Body of pancreas (tissue), 4 donors: Measurements from ENCODE around the gene CPM. TPM values are rescaled to one million over a fixed set of nuclear protein-coding genes. Genes with fewer than 3 reads are reported as not detected.

Experiments
- ATAC-seq: fragments of 150-250 bp; one replicate; pipeline ENCODE4 v1.9.1; 2016
- DNase-seq, 4 donors: peaks; one replicate each; pipeline ENCODE4 v3.0.0-alpha.2; 2019
- H3K27ac ChIP-seq, 4 donors: fragments of 200-600 bp; sonication (generic); 1 replicate in 3 of 4; 2 replicates in 1 of 4; pipeline versions ENCODE4 v1.5.1 to v1.6.1; 2016 to 2019; ENCODE audit warnings: mild to moderate bottlenecking in 1 of 4, mixed read lengths in 1 of 4, moderate library complexity in 1 of 4
- H3K27me3 ChIP-seq, 2 donors: fragments of 200-600 bp; sonication (generic); one replicate each; pipeline ENCODE4 v1.6.0; 2016; ENCODE audit warnings: mild to moderate bottlenecking in 1 of 2
- H3K36me3 ChIP-seq, 2 donors: fragments of 200-600 bp; sonication (generic); replicated peaks in 1 of 2; 2 replicates each; pipeline ENCODE4 v1.5.1; 2016; ENCODE audit warnings: low read depth in 2 of 2; ENCODE audit not compliant: insufficient read depth in 1 of 2
- H3K4me1 ChIP-seq: fragments of 200-600 bp; sonication (generic); one replicate; pipeline ENCODE4 v1.6.0; 2016
- H3K4me3 ChIP-seq, 2 donors: fragments of 200-600 bp; sonication (generic); 1 replicate in 1 of 2; 2 replicates in 1 of 2; pipeline ENCODE4 v1.5.1; 2016 to 2019
- H3K9me3 ChIP-seq, 3 donors: fragments of 200-600 bp; sonication (generic); 1 replicate in 2 of 3; 2 replicates in 1 of 3; pipeline ENCODE4 v1.5.1; 2016
- POLR2A ChIP-seq, 3 donors: fragments of 450-650 bp; IDR thresholded peaks; one replicate each; pipeline ENCODE4 v1.6.1; 2016; ENCODE audit warnings: antibody characterized with exemption in 3 of 3, mild to moderate bottlenecking in 2 of 3
- WGBS, 2 donors: methylation state at CpG; one replicate each; pipeline ENCODE4 v1.1.5; 2017; 5-methylcytosine and 5-hydroxymethylcytosine counted together
- intact Hi-C: fragments of 100-400 bp; cut with DNase I; formaldehyde crosslinking; loops from one replicate; pipeline ENCODE4 v1.15.1; 2023
- total RNA-seq, 2 donors: library from RNA; depleted of rRNA; stranded (reverse); fragments of >200 nt; gene quantifications; one replicate each; pipeline ENCODE4 v1.1.0, GENCODE V29; 2016
- TF ChIP-seq, protein P1 (sequence below), 7 experiments: fragments of 450-650 bp in 4 of 7; fragments of 200-600 bp in 3 of 7; sonication (generic) in 3 of 7; IDR thresholded peaks; one replicate each; pipeline ENCODE4 v1.5.1; 2016 to 2019; ENCODE audit warnings: antibody characterized with exemption in 7 of 7

CPM gene
- total RNA-seq, 2 donors from 2014 or later = 34.6 to 35.0 TPM

DNA sequence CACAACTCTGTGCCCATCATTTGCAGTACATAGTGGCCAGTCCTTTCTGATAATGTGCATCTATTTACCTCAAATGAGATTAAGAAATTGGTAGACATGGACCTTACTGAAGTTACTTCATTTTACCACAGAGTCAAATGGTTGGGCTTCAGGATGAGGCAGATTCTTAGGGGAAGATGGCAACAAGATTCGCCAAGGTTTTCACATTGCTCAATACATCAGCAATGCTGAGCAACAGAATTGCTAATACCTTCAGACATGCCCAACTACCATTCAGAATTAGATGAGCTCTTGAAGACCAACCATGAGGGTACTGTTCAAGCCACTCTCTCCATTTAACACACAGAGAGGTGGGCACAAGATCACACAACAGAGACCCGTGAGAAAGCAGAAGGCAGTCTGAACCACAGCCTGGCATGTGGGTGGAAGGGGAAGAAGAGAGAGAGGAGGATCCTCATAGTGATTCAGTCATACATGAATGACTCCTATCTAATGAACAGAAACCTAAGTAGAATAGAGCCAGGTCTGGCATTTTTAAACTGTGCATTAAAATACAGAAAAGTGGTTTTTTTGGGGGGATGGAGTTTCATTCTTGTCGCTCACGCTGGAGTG lies 28.5 kb downstream of the CPM start:
- TF ChIP-seq, protein P1, sequence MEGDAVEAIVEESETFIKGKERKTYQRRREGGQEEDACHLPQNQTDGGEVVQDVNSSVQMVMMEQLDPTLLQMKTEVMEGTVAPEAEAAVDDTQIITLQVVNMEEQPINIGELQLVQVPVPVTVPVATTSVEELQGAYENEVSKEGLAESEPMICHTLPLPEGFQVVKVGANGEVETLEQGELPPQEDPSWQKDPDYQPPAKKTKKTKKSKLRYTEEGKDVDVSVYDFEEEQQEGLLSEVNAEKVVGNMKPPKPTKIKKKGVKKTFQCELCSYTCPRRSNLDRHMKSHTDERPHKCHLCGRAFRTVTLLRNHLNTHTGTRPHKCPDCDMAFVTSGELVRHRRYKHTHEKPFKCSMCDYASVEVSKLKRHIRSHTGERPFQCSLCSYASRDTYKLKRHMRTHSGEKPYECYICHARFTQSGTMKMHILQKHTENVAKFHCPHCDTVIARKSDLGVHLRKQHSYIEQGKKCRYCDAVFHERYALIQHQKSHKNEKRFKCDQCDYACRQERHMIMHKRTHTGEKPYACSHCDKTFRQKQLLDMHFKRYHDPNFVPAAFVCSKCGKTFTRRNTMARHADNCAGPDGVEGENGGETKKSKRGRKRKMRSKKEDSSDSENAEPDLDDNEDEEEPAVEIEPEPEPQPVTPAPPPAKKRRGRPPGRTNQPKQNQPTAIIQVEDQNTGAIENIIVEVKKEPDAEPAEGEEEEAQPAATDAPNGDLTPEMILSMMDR (IDR thresholded peaks at IDR 0.05) = no peak
- no peak for TF ChIP-seq POLR2A (IDR thresholded peaks at IDR 0.05)
- peak overlapping the region in 1 of 4 donors; percentile 59 for H3K27ac ChIP-seq
- no peak for DNase-seq
- intact Hi-C loops = no loop called here
- ATAC-seq = no peak
- H3K4me1 ChIP-seq = peaks cover 26% of the 10 kb centered on the region
- H3K27me3 ChIP-seq = no peaks in the 10 kb centered on the region
- no peaks in the 10 kb centered on the region for H3K36me3 ChIP-seq
- H3K9me3 ChIP-seq = no peaks in the 10 kb centered on the region
- no peak overlapping the region for H3K4me3 ChIP-seq
- 81 to 95% methylated on average over 4 of the region's 4 CpGs for WGBS, 2 donors

DNA sequence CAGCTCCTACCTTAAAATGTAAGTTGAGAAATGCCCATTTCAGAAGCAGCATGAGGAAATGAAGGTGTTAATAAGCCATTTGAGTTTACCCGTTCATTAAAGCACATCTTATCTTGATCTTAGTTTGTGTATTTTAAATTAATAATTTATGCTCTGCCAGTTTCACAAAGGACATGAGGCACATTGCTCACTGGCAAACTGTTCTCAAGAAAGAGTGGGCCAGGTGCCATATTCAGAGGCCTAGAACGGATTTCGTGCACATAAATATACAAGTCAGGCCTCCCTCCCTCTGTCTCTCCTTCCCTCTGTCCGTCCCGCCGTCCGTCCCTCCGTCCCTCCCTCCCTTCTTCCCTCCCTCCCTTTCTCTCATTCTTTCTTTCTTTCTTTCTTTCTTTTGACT lies 29.5 kb downstream of the CPM start:
- ATAC-seq = peak; percentile 36
- intact Hi-C loops = no loop called here
- Histone ChIP-seq H3K27me3 (no peaks in the 10 kb centered on the region), H3K9me3 (no peaks in the 10 kb centered on the region), H3K4me1 (peaks cover 35% of the 10 kb centered on the region), H3K27ac (peak overlapping the region in 3 of 4 donors; percentile 45 to 59 (median 51)), H3K36me3 (no peaks in the 10 kb centered on the region), H3K4me3 (no peak overlapping the region)
- peak; percentile 22 to 58 (median 41) for DNase-seq
- WGBS, 2 donors = 41 to 46% methylated on average over 8 of the region's 8 CpGs
- TF ChIP-seq, protein P1 (IDR thresholded peaks at IDR 0.05) = no peak
- no peak for TF ChIP-seq POLR2A (IDR thresholded peaks at IDR 0.05)

DNA sequence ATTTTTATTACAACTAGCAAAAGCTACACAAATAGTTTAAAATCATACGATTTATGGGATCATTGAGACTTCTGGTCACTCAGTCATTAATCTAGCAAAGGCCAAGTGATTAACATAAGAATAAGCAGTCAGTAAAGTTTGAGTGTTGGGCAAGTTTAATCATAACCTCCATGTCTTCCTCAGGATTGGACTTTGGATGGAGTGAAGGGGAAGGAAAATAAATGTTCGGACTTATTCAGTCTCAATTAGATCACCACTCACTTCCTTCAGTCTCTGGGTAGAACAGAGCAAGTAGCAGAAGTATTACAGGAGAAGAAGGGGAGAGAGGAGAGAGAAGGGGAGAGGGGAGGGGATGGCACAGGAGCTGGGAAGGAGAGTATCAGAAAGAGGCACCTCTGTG lies 31.4 kb downstream of the CPM start:
- intact Hi-C loops = no loop called here
- DNase-seq (no peak), ATAC-seq (no peak)
- peaks cover 46% of the 10 kb centered on the region for H3K4me1 ChIP-seq
- WGBS, 2 donors = 81 to 88% methylated on average over 2 of the region's 2 CpGs
- no peaks in the 10 kb centered on the region for H3K9me3 ChIP-seq
- no peak for TF ChIP-seq POLR2A (IDR thresholded peaks at IDR 0.05)
- TF ChIP-seq, protein P1 (IDR thresholded peaks at IDR 0.05) = no peak
- H3K27ac ChIP-seq = no peak overlapping the region
- H3K4me3 ChIP-seq = no peak overlapping the region
- H3K27me3 ChIP-seq = no peaks in the 10 kb centered on the region
- H3K36me3 ChIP-seq = no peaks in the 10 kb centered on the region

DNA sequence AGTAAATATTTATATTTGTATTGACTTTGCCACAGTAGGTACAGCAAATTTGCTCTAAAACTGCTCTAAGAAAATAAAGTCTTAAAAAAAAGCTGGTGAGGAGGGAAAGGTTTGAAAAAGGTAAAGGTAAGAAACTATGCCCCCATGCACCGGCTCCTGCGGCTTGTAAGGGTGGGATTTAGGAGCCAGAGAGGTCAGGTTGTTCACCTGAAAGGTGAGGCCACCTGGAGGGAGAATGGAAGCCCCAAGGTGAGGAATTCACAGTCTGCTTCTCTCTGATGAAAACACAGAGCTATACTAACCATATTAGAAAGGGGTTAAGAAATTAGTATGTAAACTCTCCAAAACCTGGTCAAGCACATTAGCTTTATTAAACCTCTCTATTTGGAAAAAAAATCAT lies 31.8 kb downstream of the CPM start:
- 94 to 98% methylated on average over 2 of the region's 2 CpGs for WGBS, 2 donors
- intact Hi-C loops = no loop called here
- TF ChIP-seq POLR2A (IDR thresholded peaks at IDR 0.05) = no peak
- TF ChIP-seq, protein P1 (IDR thresholded peaks at IDR 0.05) = no peak
- H3K4me3 ChIP-seq = no peak overlapping the region
- peaks cover 46% of the 10 kb centered on the region for H3K4me1 ChIP-seq
- DNase-seq (no peak), ATAC-seq (no peak)
- H3K27me3 ChIP-seq = no peaks in the 10 kb centered on the region
- no peak overlapping the region for H3K27ac ChIP-seq
- H3K9me3 ChIP-seq = no peaks in the 10 kb centered on the region
- H3K36me3 ChIP-seq = no peaks in the 10 kb centered on the region

DNA sequence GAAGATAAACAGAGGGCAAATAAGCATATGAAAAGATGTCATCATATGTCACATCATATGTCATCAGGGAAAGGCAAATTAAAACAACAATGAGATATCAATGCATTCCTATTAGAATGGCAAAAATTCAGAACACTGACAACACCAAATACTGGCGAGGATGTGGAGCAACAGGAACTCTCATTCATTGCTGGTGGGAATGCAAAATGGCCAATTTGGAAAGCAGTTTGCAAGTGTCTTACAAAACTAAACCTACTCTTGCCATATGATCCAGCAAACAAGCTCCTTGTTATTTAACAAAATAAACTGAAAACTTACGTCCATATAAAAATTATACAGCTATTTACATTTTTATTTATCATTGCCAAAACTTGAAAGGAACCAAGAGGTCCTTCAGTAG lies 32.7 kb downstream of the CPM start:
- H3K4me3 ChIP-seq = no peak overlapping the region
- DNase-seq = no peak
- TF ChIP-seq, protein P1 (IDR thresholded peaks at IDR 0.05) = no peak
- TF ChIP-seq POLR2A (IDR thresholded peaks at IDR 0.05) = no peak
- 43 to 60% methylated on average over 2 of the region's 2 CpGs for WGBS, 2 donors
- no peak overlapping the region for H3K27ac ChIP-seq
- intact Hi-C loops = no loop called here
- no peaks in the 10 kb centered on the region for H3K36me3 ChIP-seq
- no peak for ATAC-seq
- no peaks in the 10 kb centered on the region for H3K9me3 ChIP-seq
- peaks cover 46% of the 10 kb centered on the region for H3K4me1 ChIP-seq
- H3K27me3 ChIP-seq = no peaks in the 10 kb centered on the region
